GM21423 (cell line): ENCODE results near the gene PIP5K1B.

Source experiments
- ATAC-seq: cut with Tn5 transposase; IDR thresholded peaks from one replicate; pipeline ENCODE4 v1.9.1; 2021; ENCODE audit warnings: mild to moderate bottlenecking, moderate library complexity; ENCODE audit not compliant: unreplicated experiment

PIP5K1B gene

GRCh38 chr9:68731857-68732256 is 26.8 kb downstream of the PIP5K1B start:
- ATAC-seq, result no peak

- no peak for ATAC-seq
Observed at GRCh38 chr9:68732405-68733020, 27.5 kb downstream of the PIP5K1B start.

- no peak for ATAC-seq
Observed at GRCh38 chr9:68733021-68733405, 28.0 kb downstream of the PIP5K1B start.

GRCh38 chr9:68738358-68738757 is 33.3 kb downstream of the PIP5K1B start:
- no peak for ATAC-seq

- ATAC-seq, result no peak
Observed at GRCh38 chr9:68739621-68740174, 34.7 kb downstream of the PIP5K1B start.

- no peak for ATAC-seq
Observed at GRCh38 chr9:68740561-68740960, 35.5 kb downstream of the PIP5K1B start.

GRCh38 chr9:68741234-68741633 is 36.2 kb downstream of the PIP5K1B start:
- no peak for ATAC-seq

GRCh38 chr9:68741704-68742332 is 36.8 kb downstream of the PIP5K1B start:
- no peak for ATAC-seq

GRCh38 chr9:68742333-68742730 is 37.3 kb downstream of the PIP5K1B start:
- no peak for ATAC-seq

- no peak for ATAC-seq
Observed at GRCh38 chr9:68744426-68744825, 39.4 kb downstream of the PIP5K1B start.

- no peak for ATAC-seq
Observed at GRCh38 chr9:68746525-68746924, 41.5 kb downstream of the PIP5K1B start.

GRCh38 chr9:68747043-68747533 is 42.0 kb downstream of the PIP5K1B start:
- ATAC-seq, result no peak

GRCh38 chr9:68749135-68749534 is 44.1 kb downstream of the PIP5K1B start:
- ATAC-seq, result no peak

- ATAC-seq, result no peak
Observed at GRCh38 chr9:68749579-68750159, 44.6 kb downstream of the PIP5K1B start.

- ATAC-seq, result no peak
Observed at GRCh38 chr9:68750255-68750654, 45.2 kb downstream of the PIP5K1B start.

GRCh38 chr9:68750786-68751185 is 45.7 kb downstream of the PIP5K1B start:
- ATAC-seq, result no peak

- ATAC-seq, result no peak
Observed at GRCh38 chr9:68751556-68751955, 46.5 kb downstream of the PIP5K1B start.

GRCh38 chr9:68755051-68755450 is 50.0 kb downstream of the PIP5K1B start:
- no peak for ATAC-seq

- ATAC-seq, result no peak
Observed at GRCh38 chr9:68755752-68756151, 50.7 kb downstream of the PIP5K1B start.

- ATAC-seq, result no peak
Observed at GRCh38 chr9:68759981-68760673, 55.1 kb downstream of the PIP5K1B start.

- ATAC-seq, result no peak
Observed at GRCh38 chr9:68760674-68761333, 55.8 kb downstream of the PIP5K1B start.
